Neural cell (in vitro differentiated cells): Measurements from ENCODE around the gene ADAMTSL2.

Source experiments
- CTCF ChIP-seq: fragments of 450-650 bp; IDR thresholded peaks from 2 replicates; pipeline ENCODE4 v1.5.1; 2014; ENCODE audit warnings: antibody characterized with exemption, mild to moderate bottlenecking, moderate library complexity; ENCODE audit not compliant: poor library complexity, severe bottlenecking
- EP300 ChIP-seq: fragments of 450-650 bp; conservative IDR thresholded peaks from 2 replicates; pipeline ENCODE4 v1.6.1; 2014; ENCODE audit warnings: antibody characterized with exemption, mild to moderate bottlenecking, moderate library complexity; ENCODE audit not compliant: poor library complexity, severe bottlenecking
- EZH2 ChIP-seq: fragments of 200-600, 300-800 bp; shearing (Covaris generic), sonication (generic); IDR thresholded peaks from 2 replicates; pipeline ENCODE4 v1.6.1; 2014; ENCODE audit warnings: antibody characterized with exemption, low read length, borderline replicate concordance, mild to moderate bottlenecking; ENCODE audit not compliant: insufficient read depth, poor library complexity, severe bottlenecking
- MXI1 ChIP-seq: fragments of 450-650 bp; conservative IDR thresholded peaks from 2 replicates; pipeline ENCODE4 v1.6.1; 2014; ENCODE audit warnings: antibody characterized with exemption, mild to moderate bottlenecking; ENCODE audit not compliant: poor library complexity, severe bottlenecking
- POLR2AphosphoS5 ChIP-seq: IDR thresholded peaks from 2 replicates; pipeline ENCODE4 v1.6.1; 2012
- RAD21 ChIP-seq: fragments of 450-650 bp; conservative IDR thresholded peaks from 2 replicates; pipeline ENCODE4 v1.6.1; 2014; ENCODE audit warnings: antibody characterized with exemption, mild to moderate bottlenecking, moderate library complexity
- SMC3 ChIP-seq: fragments of 450-650 bp; conservative IDR thresholded peaks from 2 replicates; pipeline ENCODE4 v1.6.1; 2014; ENCODE audit warnings: antibody characterized with exemption, mild to moderate bottlenecking, moderate library complexity; ENCODE audit not compliant: poor library complexity
- TAF1 ChIP-seq: IDR thresholded peaks from 2 replicates; pipeline ENCODE4 v1.6.1; 2012; ENCODE audit warnings: low read depth
- TF ChIP-seq, protein P1 (sequence below): IDR thresholded peaks from 2 replicates; pipeline ENCODE4 v1.6.1; 2012; ENCODE audit warnings: borderline replicate concordance

DNA sequence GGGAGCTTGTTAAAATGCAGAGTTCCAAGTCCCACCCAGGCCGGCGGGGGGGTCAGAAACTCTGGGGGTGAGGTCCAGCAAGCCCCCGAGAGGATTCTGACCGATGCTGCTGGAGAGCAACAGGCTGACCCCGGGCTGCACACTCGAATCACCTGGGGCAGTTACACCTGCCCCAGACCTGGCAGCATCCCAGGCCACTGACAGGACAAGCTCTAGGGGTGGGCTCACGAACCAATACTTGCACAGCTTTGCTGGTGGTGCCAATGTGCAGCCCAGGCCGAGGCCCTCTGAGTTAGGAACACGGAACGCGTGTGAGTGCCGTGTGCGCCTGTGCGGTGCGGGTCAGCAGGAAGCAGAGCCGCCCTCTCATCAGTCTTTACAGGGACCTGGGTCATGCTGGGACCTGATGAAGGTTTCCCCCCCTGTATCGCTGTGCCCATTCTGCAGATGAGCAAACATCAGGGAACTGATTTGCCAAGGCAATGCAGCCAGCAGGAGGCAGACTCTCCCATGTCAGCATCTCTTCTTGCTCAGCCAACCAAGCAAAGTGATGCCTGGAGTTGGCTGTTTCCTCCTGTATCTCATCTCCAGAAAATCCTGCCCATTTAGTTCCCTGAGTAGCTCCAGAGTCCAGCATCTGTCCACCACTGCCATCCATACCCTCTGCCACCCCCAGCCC, 58.4 kb downstream of the ADAMTSL2 start:
- no peak for TF ChIP-seq CTCF
- TF ChIP-seq, protein P1, sequence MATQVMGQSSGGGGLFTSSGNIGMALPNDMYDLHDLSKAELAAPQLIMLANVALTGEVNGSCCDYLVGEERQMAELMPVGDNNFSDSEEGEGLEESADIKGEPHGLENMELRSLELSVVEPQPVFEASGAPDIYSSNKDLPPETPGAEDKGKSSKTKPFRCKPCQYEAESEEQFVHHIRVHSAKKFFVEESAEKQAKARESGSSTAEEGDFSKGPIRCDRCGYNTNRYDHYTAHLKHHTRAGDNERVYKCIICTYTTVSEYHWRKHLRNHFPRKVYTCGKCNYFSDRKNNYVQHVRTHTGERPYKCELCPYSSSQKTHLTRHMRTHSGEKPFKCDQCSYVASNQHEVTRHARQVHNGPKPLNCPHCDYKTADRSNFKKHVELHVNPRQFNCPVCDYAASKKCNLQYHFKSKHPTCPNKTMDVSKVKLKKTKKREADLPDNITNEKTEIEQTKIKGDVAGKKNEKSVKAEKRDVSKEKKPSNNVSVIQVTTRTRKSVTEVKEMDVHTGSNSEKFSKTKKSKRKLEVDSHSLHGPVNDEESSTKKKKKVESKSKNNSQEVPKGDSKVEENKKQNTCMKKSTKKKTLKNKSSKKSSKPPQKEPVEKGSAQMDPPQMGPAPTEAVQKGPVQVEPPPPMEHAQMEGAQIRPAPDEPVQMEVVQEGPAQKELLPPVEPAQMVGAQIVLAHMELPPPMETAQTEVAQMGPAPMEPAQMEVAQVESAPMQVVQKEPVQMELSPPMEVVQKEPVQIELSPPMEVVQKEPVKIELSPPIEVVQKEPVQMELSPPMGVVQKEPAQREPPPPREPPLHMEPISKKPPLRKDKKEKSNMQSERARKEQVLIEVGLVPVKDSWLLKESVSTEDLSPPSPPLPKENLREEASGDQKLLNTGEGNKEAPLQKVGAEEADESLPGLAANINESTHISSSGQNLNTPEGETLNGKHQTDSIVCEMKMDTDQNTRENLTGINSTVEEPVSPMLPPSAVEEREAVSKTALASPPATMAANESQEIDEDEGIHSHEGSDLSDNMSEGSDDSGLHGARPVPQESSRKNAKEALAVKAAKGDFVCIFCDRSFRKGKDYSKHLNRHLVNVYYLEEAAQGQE: no peak
- no peak for TF ChIP-seq EP300
- no peak for TF ChIP-seq POLR2AphosphoS5
- no peak for TF ChIP-seq EZH2
- TF ChIP-seq TAF1: no peak
- no peak for TF ChIP-seq SMC3
- TF ChIP-seq RAD21: no peak
- no peak for TF ChIP-seq MXI1
